GM21529 (cell line): ENCODE data around the gene PLCH2.

ENCODE experiments used
- ATAC-seq: cut with Tn5 transposase; IDR thresholded peaks from one replicate; pipeline ENCODE4 v1.9.1; 2021; ENCODE audit not compliant: unreplicated experiment

Gene PLCH2

DNA sequence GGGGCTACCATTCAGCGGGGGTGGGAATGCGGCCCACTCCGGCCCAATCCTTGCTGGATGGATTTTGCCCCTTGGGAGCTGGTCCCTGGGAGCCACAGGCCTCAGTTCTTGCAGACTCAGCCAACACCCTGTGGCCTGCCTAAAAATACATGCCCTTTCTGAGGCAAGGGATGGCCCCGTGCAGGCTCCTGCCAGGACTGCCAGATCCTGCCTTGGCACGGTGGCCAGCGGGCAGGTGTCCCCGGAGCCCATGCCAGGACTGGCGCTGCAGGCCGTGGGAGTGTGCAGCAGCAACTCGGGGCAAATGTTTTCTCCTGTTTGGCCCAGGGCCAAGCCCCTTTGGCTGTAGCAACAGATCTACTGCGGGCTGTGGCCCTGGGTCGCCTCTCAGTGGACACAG, 51.9 kb downstream of the PLCH2 start:
- ATAC-seq: no peak

DNA sequence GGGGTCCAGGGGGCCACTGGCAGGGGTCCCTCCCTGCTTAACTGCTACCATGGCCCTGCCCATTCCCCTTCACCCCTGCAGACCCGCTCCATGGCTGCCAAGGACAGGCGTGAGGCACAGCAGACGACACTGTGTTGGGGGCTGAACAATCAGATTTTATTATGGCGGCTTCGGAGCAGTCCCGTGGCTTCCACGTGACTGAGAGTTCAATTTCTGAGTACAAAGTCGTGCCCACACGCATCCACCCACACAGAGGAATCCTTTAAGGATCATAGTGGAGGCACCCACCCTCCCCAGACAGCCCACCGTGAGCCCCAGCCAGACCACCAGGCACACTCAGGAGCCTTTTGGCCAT, 52.5 kb downstream of the PLCH2 start:
- ATAC-seq: no peak

DNA sequence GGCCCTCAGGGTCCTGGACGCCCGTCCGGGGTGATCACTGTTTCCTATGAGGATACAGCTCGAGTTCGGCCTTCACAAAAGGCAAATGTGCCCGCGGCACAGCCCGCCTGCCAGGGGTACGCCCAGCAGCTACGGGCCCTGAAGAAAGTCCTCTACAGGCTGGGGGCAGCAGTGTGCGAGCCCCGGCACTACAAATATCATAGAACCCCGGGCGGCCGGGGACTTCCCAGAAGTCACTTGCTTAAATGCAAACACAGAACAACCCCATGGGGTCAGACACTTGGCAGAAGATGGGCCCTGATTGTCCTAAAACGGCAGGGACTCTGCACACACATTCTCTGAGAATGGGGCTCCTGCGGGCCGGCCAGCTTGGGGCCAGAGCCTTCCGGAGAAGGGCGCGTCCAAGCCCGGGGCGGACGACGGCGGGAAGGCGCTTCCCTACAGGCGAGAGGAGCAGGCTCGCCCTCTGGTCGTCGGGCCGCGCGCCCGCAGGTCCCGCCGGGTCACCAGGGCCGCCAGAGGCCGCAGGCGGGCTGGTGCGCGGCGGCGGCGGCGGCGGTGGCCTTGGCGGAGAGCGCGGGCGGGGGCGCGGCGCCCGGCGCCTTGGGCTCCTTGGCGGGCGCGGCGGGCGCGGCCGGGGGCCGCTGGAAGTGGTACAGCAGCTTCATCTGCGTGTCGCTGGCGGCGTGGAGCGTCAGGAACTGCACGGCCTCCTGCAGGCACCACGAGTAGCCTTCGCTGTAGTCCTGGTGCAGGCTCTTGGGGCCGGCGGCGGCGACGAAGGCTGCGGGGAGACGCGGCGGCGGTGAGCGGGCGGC, 53.1 kb downstream of the PLCH2 start:
- no peak for ATAC-seq

DNA sequence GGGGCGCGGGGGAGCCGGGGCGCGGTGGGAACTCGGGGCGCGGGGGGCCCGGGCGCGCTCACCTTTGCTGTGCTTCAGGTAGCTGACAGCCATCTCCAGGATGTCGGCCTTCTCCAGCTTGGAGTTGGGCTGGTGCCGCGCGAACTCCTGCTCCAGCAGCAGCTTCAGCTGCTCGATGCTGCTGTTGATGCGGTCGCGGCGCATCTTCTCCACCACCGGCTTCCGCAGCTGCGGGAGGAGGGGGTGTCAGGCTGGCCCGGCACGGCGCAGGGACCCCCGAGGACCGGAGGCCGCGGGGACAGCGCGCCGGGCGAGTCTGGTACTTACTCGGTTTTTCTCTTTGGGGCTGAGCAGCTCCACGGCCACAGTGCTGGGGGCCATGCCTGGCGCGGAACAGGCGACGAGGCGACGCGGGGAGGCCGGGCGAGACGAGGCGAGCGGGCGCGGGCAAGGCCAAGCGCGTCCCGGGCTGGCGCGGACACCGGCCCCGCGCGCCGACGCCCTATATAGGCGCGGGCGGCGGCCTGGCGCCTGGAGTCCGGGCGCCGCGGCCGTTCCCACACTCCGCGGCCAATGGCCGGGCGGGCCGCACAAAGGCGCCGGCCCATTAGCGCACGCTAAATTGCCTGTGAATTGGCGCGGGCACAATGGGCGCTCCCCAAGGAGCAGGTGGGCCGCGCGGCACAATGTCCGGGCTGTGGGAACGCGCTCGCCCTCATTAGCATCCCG, 53.9 kb downstream of the PLCH2 start, which contains the start of gene HES5:
TSS of gene HES5 (minus strand) at position 480 of the 729 bp plus-strand sequence. CDS start at position 381, 99 bp downstream.
- ATAC-seq: no peak

DNA sequence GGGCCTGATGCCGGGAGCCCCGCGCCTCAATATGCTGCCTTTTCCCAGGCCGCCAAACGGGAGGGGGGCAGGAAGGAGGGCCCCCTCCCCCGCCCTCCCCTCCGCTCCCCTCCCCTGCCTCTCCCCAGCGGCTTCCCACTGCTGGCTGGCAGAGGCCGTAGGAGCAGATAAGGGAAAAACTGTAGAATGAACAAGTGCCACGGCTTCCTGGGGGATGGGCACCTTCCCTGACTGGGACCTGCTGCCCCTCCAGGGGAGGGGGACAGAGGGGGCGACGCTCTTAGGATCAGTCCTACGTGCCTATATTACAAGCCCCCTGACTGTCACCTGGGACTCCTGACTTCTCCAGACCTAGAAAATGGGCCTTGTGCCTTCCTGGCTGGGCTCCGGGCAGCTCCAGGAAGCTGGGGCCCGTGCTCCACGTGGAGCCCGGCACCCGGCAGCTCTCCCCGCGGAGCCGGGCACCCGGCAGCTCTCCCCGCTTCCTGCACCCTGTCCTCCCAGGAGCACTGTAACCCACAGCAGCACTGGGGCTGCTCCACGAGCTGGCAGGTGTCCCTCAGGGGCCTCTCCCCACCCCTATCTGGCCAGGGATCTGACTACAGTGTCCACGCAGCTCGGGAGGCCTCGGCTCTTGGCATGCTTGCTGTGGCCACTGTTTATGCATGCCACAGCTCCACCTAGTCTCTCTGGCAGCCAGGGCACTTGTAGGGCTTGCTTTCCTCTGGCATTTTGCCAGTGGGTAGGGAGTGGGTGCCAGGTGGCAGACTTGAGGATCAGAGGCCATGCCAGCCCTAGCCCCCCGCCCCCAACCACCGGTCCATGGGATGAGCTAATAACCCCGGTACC, 54.6 kb downstream of the PLCH2 start:
- no peak for ATAC-seq

DNA sequence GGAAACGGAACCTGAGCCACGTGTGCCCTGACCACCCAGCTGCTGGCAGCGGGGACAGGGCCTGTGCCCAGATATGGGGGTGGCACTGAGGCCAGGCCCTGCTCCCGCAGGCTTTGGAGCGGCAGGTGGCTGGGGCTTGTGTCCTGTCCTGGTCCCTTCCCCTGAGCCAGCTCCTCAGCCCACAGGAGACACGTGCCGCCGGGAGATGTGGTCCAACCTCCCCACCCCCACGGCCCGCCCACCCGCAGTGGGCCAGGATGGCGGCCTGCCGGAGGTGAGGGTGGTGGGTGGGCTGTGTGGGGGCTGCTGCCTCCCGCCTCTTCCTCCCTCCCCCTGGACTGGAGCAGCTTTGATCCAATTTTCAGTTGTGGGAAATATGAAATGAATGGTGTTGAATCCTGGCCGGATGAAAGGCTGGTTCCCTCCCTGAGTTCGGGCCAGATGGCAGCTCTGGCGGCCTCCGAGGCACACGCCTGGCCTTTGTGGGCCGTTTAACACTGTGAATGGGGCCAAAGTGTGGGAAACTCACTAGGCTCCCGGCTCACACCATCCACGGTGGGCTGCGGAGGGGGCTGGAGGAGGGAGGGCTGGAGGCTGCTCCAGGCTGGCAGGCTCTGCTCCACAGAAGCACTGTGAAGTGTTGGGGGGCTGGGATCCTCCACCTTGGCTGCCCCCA, 56.5 kb downstream of the PLCH2 start:
- ATAC-seq: no peak

DNA sequence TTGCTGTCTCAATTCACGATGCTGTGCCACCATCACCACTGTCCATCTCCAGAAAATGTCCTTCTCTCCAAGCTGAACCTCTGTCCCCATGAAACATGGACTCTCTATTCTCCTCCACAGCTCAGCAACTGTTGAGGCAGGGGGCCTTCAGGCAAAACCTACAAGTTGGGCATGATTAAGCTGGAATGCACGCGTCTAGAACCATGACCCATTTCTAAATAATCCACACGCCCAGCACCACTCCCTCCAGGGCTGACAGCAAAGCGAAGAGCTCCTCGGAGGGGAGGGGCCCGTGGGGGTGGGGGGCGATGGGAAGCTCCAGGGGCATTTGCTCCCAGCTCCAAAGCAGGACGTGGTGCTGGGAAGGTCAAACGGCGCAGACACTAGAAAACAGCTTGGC, 57.3 kb downstream of the PLCH2 start:
- no peak for ATAC-seq

DNA sequence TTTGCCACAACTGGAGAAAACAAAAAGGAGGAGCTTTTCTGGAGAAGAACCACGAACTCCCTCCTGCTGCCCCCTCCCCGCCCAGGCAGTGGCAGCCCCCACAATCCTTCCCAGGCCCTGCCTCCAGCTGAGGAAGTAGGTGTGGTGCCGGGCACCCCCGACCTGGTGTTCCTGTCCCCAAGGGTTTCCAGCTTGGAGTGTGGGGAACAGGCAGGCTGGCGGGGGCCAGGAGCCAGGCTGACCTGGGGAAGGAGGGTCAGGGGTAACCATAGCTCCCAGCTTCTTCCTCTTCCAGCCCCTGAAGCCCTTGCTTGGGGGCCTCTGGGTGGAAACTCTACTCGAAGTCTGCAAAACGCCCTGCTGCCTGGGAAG, 58.2 kb downstream of the PLCH2 start:
- ATAC-seq: no peak

DNA sequence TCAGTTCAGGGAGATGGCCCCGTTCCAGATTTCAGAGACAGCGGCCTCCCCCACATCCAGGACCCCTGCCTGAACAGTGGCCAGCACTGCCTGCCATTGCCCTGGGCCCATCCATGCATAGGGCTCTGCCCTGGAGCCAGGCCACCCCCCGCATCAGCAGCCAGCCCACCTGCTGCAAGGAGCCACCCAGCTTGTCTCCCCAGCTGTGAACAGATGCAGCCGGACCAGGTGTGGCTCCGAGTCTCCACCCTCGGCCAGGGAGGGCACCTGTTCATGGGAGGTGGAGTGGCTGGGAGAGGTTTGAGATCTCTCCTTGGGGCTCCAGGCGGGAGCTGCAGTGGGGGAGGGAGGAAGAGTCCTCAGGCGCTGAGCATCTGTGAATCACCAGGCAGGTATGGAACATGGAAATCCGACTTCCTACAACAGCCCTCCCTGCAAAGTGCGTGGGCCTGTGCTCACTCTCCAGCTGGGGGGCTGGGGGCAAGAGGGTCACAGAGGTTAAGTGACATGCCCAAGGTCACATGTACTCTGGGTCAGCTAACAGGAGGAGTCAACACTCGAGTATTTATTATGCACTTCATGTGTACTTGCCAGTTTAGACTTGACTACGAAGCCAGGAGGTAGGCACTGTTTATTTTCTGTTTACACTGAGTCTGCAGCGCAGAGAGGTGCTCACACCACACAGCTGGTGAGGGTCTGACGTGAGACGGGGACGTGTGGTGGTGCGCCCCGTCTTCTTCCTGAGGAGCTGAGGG, 58.8 kb downstream of the PLCH2 start:
- no peak for ATAC-seq

DNA sequence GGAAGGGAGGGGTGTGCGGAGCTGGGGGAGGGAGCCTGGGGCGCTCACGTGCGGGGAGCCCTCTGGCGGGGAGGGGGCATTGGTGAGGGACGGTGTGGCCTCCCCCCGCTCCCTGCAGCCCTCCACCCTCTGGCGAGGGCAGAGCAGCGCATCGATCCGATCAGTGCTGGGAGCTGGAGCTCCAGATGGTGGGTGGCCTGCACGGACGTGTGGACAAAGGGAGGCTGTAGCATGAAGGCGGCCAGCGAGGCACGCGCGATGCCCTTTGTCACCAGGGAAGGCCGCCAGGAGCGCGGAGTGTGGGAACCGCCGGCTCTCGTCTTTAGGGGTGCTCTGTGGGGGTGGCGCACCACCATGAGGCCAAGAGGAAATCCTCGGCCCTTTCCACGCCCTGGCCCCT, 59.4 kb downstream of the PLCH2 start:
- no peak for ATAC-seq

DNA sequence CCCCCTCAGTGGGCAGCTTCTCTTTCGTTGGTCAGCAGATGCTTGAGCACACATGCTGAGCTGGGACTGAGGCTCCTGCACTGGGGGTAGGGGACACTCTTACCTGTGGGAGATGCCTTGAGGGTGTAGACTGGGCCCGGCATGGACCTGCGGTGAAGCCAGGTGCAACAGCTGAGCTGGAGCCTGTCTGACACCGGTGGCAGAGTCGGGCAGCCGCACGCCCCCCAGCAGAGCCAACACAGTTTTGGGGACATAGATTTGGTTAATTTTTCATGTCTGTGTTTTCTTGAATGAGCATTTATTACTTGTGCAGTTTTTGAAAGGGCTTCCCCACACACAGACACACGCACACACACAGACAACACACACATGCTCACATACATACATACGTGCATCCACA, 59.9 kb downstream of the PLCH2 start:
- no peak for ATAC-seq

DNA sequence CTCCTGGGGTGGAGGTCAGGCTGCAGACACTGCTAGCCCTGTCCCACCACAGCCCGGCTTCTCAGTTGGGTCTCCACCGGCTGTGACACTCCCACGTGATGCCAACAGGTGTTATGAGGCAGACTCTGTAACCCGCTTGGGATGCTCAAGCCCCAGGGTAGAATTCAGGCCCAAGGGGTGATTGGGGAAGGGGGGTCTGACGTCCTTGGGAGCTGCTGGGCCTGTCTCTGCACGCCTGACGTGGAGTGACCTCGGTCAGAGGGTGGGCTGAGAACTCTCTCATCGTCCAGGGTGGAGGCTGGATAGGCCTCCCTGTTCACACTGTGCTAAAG, 61.7 kb downstream of the PLCH2 start:
- no peak for ATAC-seq

DNA sequence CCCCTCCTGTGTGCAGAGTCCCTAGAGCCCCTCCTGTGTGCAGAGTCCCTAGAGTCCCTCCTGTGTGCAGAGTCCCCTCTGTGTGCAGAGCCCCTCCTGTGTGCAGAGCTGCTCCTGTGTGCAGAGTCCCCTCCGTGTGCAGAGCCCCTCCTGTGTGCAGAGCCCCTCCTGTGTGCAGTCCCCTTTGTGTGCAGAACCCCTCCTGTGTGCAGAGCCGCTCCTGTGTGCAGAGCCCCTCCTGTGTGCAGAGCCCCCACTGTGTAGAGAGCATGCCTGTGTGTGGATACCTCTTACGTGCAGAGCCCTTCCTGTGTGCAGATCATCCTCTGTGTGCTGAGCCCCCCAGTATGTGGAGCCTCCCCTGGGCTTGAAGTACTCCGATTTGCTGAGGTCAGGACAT, 62.3 kb downstream of the PLCH2 start:
- ATAC-seq: no peak

DNA sequence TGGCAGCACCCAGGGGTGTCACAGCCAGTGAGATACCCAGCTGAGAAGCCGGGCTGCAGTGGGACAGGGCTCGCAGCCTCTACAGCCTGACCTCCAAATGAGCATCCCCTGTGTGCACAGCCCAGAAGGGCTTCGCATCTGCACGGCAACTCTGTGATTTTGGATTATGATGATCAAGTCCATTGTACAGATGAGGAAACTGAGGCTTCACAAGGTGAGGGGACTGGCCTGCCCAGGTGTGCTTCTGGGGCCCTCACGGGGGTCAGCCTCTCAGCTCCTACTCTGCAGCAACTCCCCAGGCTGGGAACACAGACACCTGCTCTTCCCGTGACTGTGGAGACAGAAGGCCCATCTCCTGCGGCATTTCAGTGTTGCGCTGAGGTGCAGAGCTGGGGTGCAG, 62.8 kb downstream of the PLCH2 start:
- ATAC-seq: no peak

DNA sequence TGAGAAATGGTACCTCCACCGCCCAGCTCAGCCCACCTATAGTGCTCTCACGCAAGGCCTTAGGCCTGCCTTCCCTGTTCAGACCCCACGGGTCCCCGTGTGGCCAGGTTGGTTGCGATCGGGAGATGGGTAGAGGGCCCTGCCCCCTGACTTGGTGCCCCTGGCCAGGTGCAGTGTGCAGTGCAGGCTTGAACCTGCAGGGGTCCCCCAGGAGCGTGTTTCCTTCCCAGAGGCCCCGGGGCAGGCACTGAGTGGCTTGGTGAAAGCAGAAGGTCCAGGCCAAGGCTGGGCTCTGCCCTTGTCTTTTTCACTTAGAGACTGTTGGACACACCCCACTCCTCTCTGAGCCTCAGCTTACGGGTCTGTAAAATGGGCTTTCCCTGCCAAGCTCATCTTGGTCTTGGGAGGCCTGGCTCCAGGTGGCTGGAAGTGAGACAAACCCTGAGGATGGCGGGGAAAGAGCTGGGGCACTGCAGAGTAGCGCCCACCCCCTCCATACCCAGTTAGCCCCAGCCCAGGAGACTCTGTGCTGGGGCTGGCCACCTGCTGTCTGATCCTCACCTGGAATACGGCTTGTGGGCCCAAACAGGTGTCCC, 63.3 kb downstream of the PLCH2 start:
- no peak for ATAC-seq

DNA sequence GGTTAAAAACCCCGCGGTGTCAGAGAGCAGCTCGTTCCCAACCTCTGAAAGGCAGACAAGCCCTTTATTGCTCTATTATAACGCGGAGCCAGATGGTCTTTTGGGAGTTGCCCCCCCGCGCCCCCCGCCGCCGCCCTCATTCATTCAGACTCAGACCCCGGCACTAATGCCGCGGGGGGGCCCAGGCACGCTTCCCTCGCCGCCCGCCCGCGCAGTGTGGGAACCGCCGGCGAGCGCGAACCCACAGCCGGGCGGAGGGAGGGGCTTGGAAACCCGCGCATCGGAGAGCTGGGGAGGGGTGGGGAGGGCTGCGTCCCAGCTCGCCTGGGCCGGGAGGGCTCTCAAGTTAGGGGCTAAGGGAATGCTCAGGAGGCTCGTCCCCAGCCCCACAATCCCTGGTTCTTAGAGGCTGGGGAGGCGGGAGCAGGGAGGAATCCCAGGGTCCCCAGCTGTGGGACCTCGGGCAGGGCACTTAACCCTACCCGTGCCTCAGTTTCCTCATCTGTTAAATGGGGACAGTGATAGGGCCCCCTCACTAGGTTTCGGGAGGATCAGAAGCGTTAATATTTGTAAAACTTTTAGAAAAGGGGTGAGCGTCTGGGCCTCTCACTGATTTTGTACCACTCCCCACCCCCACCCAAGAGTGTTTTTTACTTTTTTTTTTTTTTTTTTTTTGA, 64.9 kb downstream of the PLCH2 start:
- no peak for ATAC-seq

DNA sequence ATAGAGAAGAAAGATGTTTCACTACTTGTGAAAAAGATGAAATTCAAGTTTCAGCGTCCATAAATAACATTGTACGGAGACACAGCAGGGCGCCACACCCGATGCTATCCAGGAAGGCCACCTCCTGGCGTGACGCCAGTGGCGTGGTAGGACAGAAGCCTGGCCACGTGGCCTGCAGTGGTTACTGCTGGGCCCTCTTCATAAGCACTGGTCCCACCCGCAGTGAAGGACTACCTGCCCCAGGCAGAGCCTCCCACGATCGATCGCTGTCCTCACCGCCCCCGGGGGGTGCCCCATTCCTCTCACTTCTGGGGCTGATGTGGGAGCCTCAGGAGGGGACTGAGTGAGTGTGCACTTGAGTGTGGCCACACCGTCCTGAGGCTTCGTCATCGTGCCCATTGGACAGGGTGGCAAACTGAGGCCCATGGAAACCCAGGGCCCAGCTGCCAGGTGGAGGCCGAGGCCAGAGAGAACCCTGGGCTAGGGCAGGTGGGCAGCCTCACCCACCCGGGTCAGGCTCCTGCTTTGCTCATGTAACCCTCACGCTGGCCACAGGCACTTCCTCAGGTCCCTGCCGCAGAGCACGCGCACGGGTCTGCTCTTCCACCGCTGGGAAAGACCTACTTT, 65.6 kb downstream of the PLCH2 start:
- no peak for ATAC-seq

DNA sequence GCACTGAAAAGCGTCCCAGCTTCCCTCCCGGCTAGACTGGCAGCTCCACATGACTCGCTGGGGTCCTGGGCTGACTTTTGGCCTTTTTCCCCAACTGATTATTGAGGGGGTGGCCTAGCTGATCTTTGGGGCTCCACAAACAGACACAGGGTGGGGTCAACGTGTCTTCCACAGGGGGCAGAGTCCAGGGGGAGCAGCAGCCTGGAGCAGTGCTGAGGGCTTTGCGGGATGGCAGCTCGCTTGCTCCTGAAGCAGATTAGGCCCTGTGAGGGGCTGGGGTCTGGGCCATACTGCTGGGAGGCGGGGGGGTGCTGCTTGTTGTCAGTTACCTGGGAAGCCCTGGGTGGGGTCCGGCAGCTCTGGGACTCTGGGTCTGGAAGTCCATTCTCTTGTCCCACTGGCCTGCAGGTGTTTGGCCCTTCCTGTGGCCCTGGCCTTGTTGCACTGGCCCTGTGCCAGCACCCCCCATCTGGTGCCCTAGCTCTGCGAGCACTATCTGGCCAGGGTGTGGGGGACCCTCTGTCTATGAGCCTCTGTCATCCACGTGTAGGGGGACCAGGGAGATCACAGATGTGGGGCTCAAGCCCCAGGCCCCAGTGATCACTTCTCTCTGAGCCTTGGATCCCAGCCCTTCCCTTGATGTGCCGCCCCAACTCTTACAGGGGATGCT, 66.3 kb downstream of the PLCH2 start:
- no peak for ATAC-seq
